HepG2 (cell line): ENCODE data around the gene FUZ. TPM values are rescaled to one million over a fixed set of nuclear protein-coding genes. Genes with fewer than 3 reads are reported as not detected.
A peak's percentile ranks its signal among the peaks of the same experiment; 100 is the strongest.

Experiments
- CHD2 ChIP-seq: IDR thresholded peaks from 2 replicates; pipeline ENCODE4 v1.6.1; 2011; ENCODE audit warnings: low read depth, low read length, improper control_type of control experiment
- EED ChIP-seq: sonication (generic); formaldehyde crosslinking; IDR thresholded peaks from 2 replicates; pipeline ENCODE4 v1.5.0; 2020; ENCODE audit warnings: mild to moderate bottlenecking, missing genetic modification reagents
- FOSL1 ChIP-seq: sonication (generic); formaldehyde crosslinking; IDR thresholded peaks from 2 replicates; pipeline ENCODE4 v1.9.0; 2021; ENCODE audit warnings: missing genetic modification reagents, borderline replicate concordance
- FOSL2 ChIP-seq: sonication (generic); formaldehyde crosslinking; IDR thresholded peaks from 2 replicates; pipeline ENCODE4 v1.4.0; 2020; ENCODE audit warnings: missing genetic modification reagents
- MAFF ChIP-seq: IDR thresholded peaks from 2 replicates; pipeline ENCODE4 v1.6.1; 2011; ENCODE audit warnings: low read depth, low read length, improper control_type of control experiment
- NFIB ChIP-seq: sonication (generic); formaldehyde crosslinking; IDR thresholded peaks from 2 replicates; pipeline ENCODE4 v1.9.0; 2021; ENCODE audit warnings: missing genetic modification reagents, mild to moderate bottlenecking, borderline replicate concordance
- PLRG1 ChIP-seq: fragments of 450-650 bp; conservative IDR thresholded peaks from 2 replicates; pipeline ENCODE4 v1.6.1; 2016
- RAD21 ChIP-seq: fragments of 450-650 bp; formaldehyde crosslinking; IDR thresholded peaks from 2 replicates; pipeline ENCODE4 v1.5.0; 2020; ENCODE audit warnings: mild to moderate bottlenecking
- ZBTB39 ChIP-seq: sonication (generic); formaldehyde crosslinking; IDR thresholded peaks from 2 replicates; pipeline ENCODE4 v1.5.0; 2020; ENCODE audit warnings: missing genetic modification reagents
- ZMAT3 ChIP-seq: sonication (generic); formaldehyde crosslinking; conservative IDR thresholded peaks from 2 replicates; pipeline ENCODE4 v1.7.0; 2021; ENCODE audit warnings: missing genetic modification reagents
- ZNF33B ChIP-seq: sonication (generic); formaldehyde crosslinking; IDR thresholded peaks from 2 replicates; pipeline ENCODE4 v1.5.1; 2020; ENCODE audit warnings: mild to moderate bottlenecking, missing genetic modification reagents
- ZNF616 ChIP-seq: sonication (generic); formaldehyde crosslinking; IDR thresholded peaks from 2 replicates; pipeline ENCODE4 v1.5.0; 2020; ENCODE audit warnings: low read depth, mild to moderate bottlenecking, missing genetic modification reagents
- ZNF652 ChIP-seq: IDR thresholded peaks from 2 replicates; pipeline ENCODE4 v1.6.1; 2016; ENCODE audit warnings: low read depth, borderline replicate concordance
- ZNF687 ChIP-seq: sonication (generic); formaldehyde crosslinking; IDR thresholded peaks from 2 replicates; pipeline ENCODE4 v1.5.1; 2020; ENCODE audit warnings: mild to moderate bottlenecking, missing genetic modification reagents, moderate library complexity
- ZNF747 ChIP-seq: sonication (generic); formaldehyde crosslinking; IDR thresholded peaks from 2 replicates; pipeline ENCODE4 v1.8.1; 2023; ENCODE audit warnings: missing genetic modification reagents, mild to moderate bottlenecking, borderline replicate concordance
- polyA plus RNA-seq, 8 experiments: library from polyadenylated mRNA; depleted of rRNA in 3 of 8; stranded (reverse) in 7 of 8; unstranded in 1 of 8; fragments of >200 nt; fragmentation: Illumina TruSeq in 4 of 8; extraction: Trizol in 4 of 8; gene quantifications; 2 replicates each; pipeline versions ENCODE4 v1.2.1 to v1.2.3, GENCODE V29; 2011 to 2016; ENCODE audit warnings: low read depth in 4 of 8, missing spikeins in 1 of 8, mixed read lengths in 1 of 8; ENCODE audit not compliant: insufficient read depth in 1 of 8
- total RNA-seq, 5 experiments: library from RNA; depleted of rRNA; stranded (reverse); fragments of >200 nt; fragmentation: Illumina TruSeq; extraction: Trizol; gene quantifications; 2 replicates each; pipeline ENCODE4 v1.2.3, GENCODE V29; 2016; ENCODE audit warnings: low read depth in 1 of 5
- TF ChIP-seq, protein P1 (sequence below): sonication (generic); formaldehyde crosslinking; IDR thresholded peaks from 2 replicates; pipeline ENCODE4 v1.8.1; 2023; ENCODE audit warnings: mild to moderate bottlenecking, missing genetic modification reagents, borderline replicate concordance
- TF ChIP-seq, protein P2 (sequence below): sonication (generic); formaldehyde crosslinking; IDR thresholded peaks from 2 replicates; pipeline ENCODE4 v1.4.0; 2020; ENCODE audit warnings: mild to moderate bottlenecking, missing genetic modification reagents
- TF ChIP-seq, protein P3 (sequence below): sonication (generic); formaldehyde crosslinking; IDR thresholded peaks from 2 replicates; pipeline ENCODE4 v1.5.1; 2020; ENCODE audit warnings: missing genetic modification reagents, mild to moderate bottlenecking, borderline replicate concordance

The FUZ gene
- total and polyA plus RNA-seq, 2 of the 13 experiments (the other 11 are each of a cell fraction or from before 2014, with no cell fraction given), result 0.08 TPM; not detected in 1

DNA sequence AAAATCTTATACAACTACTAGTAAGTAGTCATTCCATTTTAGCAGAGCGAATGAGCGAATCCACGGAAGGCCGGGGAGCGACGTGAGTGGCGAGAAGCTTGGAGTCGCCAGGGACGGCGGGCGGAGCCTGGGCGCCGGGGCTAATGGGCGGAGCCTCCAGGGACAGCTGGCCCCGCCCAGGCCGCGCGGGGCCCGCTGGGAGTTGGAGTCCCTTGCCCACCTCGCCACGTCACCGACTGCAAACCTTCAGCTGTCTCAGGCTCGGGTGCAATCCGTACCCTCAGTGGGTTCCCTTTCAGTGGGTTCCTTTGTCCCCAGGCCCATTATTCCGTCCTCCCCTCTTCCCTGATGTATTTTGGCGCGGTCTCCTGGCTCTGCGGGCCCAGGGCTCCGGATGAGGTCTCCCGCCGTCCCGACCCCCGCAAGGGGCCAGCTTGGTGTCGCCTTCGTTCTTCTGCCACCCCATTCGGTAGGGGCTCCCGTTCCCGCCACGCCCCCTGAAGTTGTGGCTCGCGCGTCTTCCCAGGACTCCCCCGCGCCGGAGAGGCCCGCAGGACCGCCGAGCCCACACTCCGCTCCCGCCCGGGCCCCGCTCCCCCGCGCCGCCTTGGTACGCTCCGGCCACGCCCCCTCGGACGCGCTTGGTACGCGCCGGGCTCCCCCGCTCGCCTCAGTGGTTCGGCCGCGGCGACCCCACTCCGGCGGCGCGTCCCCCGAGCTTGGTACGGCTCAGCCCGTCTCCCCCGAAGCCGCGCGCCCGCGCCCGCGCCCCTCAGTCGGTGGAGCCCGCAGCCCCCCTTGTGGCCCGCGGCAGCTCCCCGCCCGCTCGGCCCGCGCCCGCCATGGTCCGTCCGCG, 37.6 kb upstream of the FUZ start, which contains the start of gene PTOV1 (continued):
- TF ChIP-seq ZNF687 (CRISPR knock-in tag) (peak; percentile 82), FOSL2 (CRISPR knock-in tag) (peak; percentile 52; the same call in 1 of the 2 replicates), MAFF (no peak), ZNF33B (peak; percentile 63; the same call in 1 of the 2 replicates), ZBTB39 (CRISPR knock-in tag) (no peak), ZMAT3 (CRISPR knock-in tag) (no peak), RAD21 (no peak), ZNF652 (CRISPR knock-in tag) (no peak), EED (CRISPR knock-in tag) (0 out of 2 replicates have a peak, but pooled peaks have one; percentile 68), ZNF616 (CRISPR knock-in tag) (no peak), PLRG1 (no peak), FOSL1 (CRISPR knock-in tag) (no peak), CHD2 (no peak), NFIB (CRISPR knock-in tag) (no peak), ZNF747 (peak; percentile 64; the same call in 1 of the 2 replicates)
- TF ChIP-seq, protein P1, sequence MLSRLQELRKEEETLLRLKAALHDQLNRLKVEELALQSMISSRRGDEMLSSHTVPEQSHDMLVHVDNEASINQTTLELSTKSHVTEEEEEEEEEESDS (CRISPR knock-in tag), result no peak
- TF ChIP-seq, protein P2, sequence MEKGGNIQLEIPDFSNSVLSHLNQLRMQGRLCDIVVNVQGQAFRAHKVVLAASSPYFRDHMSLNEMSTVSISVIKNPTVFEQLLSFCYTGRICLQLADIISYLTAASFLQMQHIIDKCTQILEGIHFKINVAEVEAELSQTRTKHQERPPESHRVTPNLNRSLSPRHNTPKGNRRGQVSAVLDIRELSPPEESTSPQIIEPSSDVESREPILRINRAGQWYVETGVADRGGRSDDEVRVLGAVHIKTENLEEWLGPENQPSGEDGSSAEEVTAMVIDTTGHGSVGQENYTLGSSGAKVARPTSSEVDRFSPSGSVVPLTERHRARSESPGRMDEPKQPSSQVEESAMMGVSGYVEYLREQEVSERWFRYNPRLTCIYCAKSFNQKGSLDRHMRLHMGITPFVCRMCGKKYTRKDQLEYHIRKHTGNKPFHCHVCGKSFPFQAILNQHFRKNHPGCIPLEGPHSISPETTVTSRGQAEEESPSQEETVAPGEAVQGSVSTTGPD, result no peak
- TF ChIP-seq, protein P3, sequence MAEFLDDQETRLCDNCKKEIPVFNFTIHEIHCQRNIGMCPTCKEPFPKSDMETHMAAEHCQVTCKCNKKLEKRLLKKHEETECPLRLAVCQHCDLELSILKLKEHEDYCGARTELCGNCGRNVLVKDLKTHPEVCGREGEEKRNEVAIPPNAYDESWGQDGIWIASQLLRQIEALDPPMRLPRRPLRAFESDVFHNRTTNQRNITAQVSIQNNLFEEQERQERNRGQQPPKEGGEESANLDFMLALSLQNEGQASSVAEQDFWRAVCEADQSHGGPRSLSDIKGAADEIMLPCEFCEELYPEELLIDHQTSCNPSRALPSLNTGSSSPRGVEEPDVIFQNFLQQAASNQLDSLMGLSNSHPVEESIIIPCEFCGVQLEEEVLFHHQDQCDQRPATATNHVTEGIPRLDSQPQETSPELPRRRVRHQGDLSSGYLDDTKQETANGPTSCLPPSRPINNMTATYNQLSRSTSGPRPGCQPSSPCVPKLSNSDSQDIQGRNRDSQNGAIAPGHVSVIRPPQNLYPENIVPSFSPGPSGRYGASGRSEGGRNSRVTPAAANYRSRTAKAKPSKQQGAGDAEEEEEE (CRISPR knock-in tag), result no peak
